Esophagus muscularis mucosa (tissue), 4 donors: ENCODE measurements around the gene FDPS. TPM values are rescaled to one million over a fixed set of nuclear protein-coding genes. Genes with fewer than 3 reads are reported as not detected.

Experiments used
- DNase-seq: peaks from one replicate; pipeline ENCODE4 v3.0.0-alpha.2; 2017; ENCODE audit errors: extremely low spot score
- H3K27ac ChIP-seq, 4 donors: fragments of 200-600 bp; sonication (generic); replicated peaks in 1 of 4; 1 replicate in 3 of 4; 2 replicates in 1 of 4; pipeline ENCODE4 v1.5.1; 2016 to 2019; ENCODE audit warnings: mild to moderate bottlenecking in 1 of 4
- H3K27me3 ChIP-seq, 4 donors: fragments of 200-600 bp; sonication (generic); one replicate each; pipeline versions ENCODE4 v1.5.1 to v1.6.0; 2016 to 2019
- H3K36me3 ChIP-seq, 4 donors: fragments of 200-600 bp; sonication (generic); one replicate each; pipeline ENCODE4 v1.5.1; 2016 to 2019
- H3K4me1 ChIP-seq, 4 donors: fragments of 200-600 bp; sonication (generic); one replicate each; pipeline ENCODE4 v1.5.1; 2016 to 2019
- H3K4me3 ChIP-seq, 4 donors: fragments of 200-600 bp; sonication (generic); 1 replicate in 2 of 4; 2 replicates in 2 of 4; pipeline ENCODE4 v1.5.1; 2016 to 2019; ENCODE audit warnings: mild to moderate bottlenecking in 4 of 4, moderate library complexity in 1 of 4
- H3K9me3 ChIP-seq, 4 donors: fragments of 200-600 bp; sonication (generic); 1 replicate in 3 of 4; 2 replicates in 1 of 4; pipeline ENCODE4 v1.5.1; 2016 to 2019
- EP300 ChIP-seq: sonication (generic); formaldehyde crosslinking; IDR thresholded peaks from one replicate; pipeline ENCODE4 v1.6.1; 2017; ENCODE audit warnings: antibody characterized with exemption
- POLR2A ChIP-seq: fragments of 450-650 bp; IDR thresholded peaks from one replicate; pipeline ENCODE4 v1.6.1; 2017; ENCODE audit warnings: antibody characterized with exemption, moderate library complexity, mild to moderate bottlenecking, low read depth
- POLR2AphosphoS5 ChIP-seq, 2 donors: sonication (generic); formaldehyde crosslinking; IDR thresholded peaks; one replicate each; pipeline ENCODE4 v1.6.1; 2017; ENCODE audit warnings: antibody characterized with exemption in 2 of 2
- WGBS: methylation state at CpG from one replicate; pipeline ENCODE4 v1.1.5; 2018; 5-methylcytosine and 5-hydroxymethylcytosine counted together
- intact Hi-C: fragments of 100-400 bp; cut with DNase I; formaldehyde crosslinking; loops from one replicate; pipeline ENCODE4 v1.15.1; 2023
- total RNA-seq, 4 donors: library from RNA; depleted of rRNA; stranded (reverse); fragments of >200 nt; gene quantifications; one replicate each; pipeline versions ENCODE4 v1.1.0 to v1.2.1, GENCODE V29; 2016
- TF ChIP-seq, protein P1 (sequence below), 3 experiments: fragments of 200-600 bp in 2 of 3; fragments of 450-650 bp in 1 of 3; sonication (generic) in 2 of 3; IDR thresholded peaks; one replicate each; pipeline ENCODE4 v1.5.1; 2017 to 2019; ENCODE audit warnings: antibody characterized with exemption in 3 of 3, mild to moderate bottlenecking in 2 of 3, moderate library complexity in 1 of 3

FDPS gene
- total RNA-seq, 4 donors from 2014 or later = 70.2 to 97.2 (median 82.0) TPM

DNA sequence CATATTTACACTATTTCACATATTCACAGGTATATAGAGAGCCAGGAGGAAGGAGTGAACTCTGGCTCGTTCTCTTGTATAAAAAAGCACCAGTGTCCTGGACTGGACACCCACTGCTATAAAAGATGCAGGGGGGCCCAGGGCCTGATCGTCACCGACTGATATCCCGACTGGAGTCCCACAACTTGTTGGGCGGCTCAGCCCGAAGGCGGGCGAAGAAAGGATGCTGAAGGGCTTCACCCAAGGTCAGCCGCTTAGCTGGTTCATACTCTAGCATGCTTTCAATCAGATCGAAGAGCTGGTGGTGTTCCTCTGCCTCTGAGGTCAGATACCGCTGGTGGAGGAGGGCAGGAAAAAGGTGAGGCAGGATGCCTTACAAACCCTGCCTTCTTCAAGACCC lies 45.6 kb upstream of the FDPS start:
- DNase-seq = no peak
- peaks cover 21 to 27% (median 24%) of the 10 kb centered on the region in 4 donors for H3K4me1 ChIP-seq
- no peaks in the 10 kb centered on the region for H3K27me3 ChIP-seq
- no peak overlapping the region for H3K4me3 ChIP-seq
- TF ChIP-seq POLR2A (no peak), EP300 (no peak), POLR2AphosphoS5 (IDR thresholded peaks at IDR 0.05) (no peak)
- TF ChIP-seq, protein P1, sequence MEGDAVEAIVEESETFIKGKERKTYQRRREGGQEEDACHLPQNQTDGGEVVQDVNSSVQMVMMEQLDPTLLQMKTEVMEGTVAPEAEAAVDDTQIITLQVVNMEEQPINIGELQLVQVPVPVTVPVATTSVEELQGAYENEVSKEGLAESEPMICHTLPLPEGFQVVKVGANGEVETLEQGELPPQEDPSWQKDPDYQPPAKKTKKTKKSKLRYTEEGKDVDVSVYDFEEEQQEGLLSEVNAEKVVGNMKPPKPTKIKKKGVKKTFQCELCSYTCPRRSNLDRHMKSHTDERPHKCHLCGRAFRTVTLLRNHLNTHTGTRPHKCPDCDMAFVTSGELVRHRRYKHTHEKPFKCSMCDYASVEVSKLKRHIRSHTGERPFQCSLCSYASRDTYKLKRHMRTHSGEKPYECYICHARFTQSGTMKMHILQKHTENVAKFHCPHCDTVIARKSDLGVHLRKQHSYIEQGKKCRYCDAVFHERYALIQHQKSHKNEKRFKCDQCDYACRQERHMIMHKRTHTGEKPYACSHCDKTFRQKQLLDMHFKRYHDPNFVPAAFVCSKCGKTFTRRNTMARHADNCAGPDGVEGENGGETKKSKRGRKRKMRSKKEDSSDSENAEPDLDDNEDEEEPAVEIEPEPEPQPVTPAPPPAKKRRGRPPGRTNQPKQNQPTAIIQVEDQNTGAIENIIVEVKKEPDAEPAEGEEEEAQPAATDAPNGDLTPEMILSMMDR (IDR thresholded peaks at IDR 0.05) = no peak
- intact Hi-C loops = no loop called here
- H3K36me3 ChIP-seq = peaks cover 49 to 78% (median 71%) of the 10 kb centered on the region in 4 donors
- 84% methylated on average over 11 of the region's 11 CpGs for WGBS
- H3K9me3 ChIP-seq = no peaks in the 10 kb centered on the region
- H3K27ac ChIP-seq = peak overlapping the region; percentile 81 to 89 (median 85)

DNA sequence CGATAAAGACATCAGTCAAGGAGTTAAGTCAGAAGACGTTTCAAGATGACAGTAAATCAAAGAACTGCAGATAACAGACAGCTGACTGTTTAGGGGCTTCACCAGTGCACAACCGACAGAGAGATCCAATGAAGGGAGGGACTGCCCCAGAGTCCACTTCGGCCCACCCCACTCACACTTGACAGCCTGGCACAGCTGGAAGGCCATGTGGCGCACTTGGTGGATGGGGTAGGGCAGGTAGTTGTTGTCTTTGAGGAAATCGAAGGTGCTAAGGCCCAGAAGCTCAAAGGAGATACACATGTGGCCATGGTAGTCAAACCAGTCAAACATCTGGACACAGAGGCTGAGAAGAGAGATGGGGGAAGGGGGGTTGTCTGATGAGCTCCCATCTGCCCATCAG lies 42.1 kb upstream of the FDPS start:
- 82% methylated on average over 6 of the region's 6 CpGs for WGBS
- no peak for DNase-seq
- intact Hi-C loops = no loop called here
- no peaks in the 10 kb centered on the region for H3K9me3 ChIP-seq
- no peaks in the 10 kb centered on the region for H3K27me3 ChIP-seq
- H3K4me1 ChIP-seq = peaks cover 16 to 29% (median 18%) of the 10 kb centered on the region in 4 donors
- no peak overlapping the region for H3K4me3 ChIP-seq
- TF ChIP-seq, protein P1 (IDR thresholded peaks at IDR 0.05) = no peak
- no peak for TF ChIP-seq EP300
- TF ChIP-seq POLR2AphosphoS5 (IDR thresholded peaks at IDR 0.05) = no peak
- no peak for TF ChIP-seq POLR2A
- no peak overlapping the region for H3K27ac ChIP-seq
- peaks cover 56 to 88% (median 84%) of the 10 kb centered on the region in 4 donors for H3K36me3 ChIP-seq

DNA sequence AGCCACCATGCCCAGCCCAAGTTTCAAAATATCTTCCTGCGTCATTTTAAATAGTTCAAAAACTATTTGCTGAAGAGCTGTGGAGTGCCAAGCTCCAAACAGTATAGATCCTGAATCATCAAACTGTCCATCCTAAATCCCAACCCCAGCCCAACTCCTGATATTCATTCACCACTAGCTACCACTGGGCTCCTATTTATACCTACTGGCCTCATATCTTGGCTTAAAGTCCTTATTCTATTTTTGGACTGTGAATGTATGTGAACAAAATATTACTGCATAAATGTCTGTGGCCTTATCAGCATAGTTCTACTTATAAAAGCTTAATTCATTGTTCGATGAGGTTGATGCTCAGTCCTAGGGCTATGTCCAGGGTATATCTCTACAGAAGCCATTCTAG lies 41.3 kb upstream of the FDPS start:
- Histone ChIP-seq H3K9me3 (no peaks in the 10 kb centered on the region), H3K4me1 (peaks cover 20 to 34% (median 25%) of the 10 kb centered on the region in 4 donors), H3K4me3 (no peak overlapping the region), H3K27ac (no peak overlapping the region), H3K36me3 (peaks cover 56 to 92% (median 84%) of the 10 kb centered on the region in 4 donors), H3K27me3 (no peaks in the 10 kb centered on the region)
- no peak for DNase-seq
- WGBS = 83% methylated on average over 2 of the region's 2 CpGs
- TF ChIP-seq POLR2A = no peak
- TF ChIP-seq EP300 = no peak
- intact Hi-C loops = no loop called here

DNA sequence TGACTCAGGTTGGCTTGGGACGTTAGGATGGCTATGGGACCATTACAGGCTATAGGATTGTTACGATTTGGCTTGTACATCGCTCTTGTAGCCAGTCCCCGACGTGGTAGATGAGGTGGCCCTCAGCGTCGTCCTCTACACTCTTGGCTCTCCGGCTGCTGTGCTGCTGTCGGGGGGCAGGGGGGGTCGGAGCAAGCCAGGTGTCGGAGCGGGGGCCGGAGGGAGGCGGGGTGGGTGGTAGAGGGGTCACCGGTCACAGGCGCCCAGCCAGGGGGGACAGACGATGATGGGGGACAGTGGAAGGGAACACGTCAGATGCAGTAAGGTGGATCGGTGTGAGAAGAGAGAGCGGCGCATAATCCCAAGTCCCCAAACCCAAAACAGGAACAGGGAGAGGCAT lies 40.0 kb upstream of the FDPS start:
- H3K36me3 ChIP-seq = peaks cover 54 to 84% (median 76%) of the 10 kb centered on the region in 4 donors
- intact Hi-C loops = no loop called here
- TF ChIP-seq POLR2A (no peak), EP300 (no peak), POLR2AphosphoS5 (IDR thresholded peaks at IDR 0.05) (no peak)
- TF ChIP-seq, protein P1 (IDR thresholded peaks at IDR 0.05) = no peak

DNA sequence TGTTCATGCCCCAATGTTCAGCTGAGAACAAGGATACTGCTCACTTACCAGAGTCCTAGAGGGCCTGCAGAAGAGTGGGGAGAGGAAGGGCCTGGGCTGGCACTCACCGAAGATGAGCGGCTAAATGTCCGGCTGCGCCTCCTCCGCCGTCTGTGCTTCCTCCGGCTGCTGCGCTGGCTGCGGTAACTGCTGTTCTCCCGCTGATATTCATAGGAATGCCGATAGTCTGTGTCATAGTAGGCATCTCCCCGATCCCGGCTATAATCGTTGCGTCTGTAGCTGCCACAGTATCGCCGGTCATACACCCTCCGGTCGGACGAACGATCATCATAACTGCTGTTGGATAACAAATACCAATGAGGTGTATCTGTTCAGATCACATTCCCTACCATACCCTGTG lies 39.3 kb upstream of the FDPS start:
- TF ChIP-seq POLR2AphosphoS5 (IDR thresholded peaks at IDR 0.05) = no peak
- TF ChIP-seq, protein P1 (IDR thresholded peaks at IDR 0.05) = no peak
- no peak for TF ChIP-seq EP300
- no peak for TF ChIP-seq POLR2A
- intact Hi-C loops = no loop called here
- Histone ChIP-seq H3K36me3 (peaks cover 47 to 76% (median 68%) of the 10 kb centered on the region in 4 donors), H3K4me1 (peaks cover 23 to 36% (median 26%) of the 10 kb centered on the region in 4 donors), H3K4me3 (no peak overlapping the region), H3K27ac (no peak overlapping the region), H3K27me3 (no peaks in the 10 kb centered on the region), H3K9me3 (no peaks in the 10 kb centered on the region)
- no peak for DNase-seq
- 93% methylated on average over 19 of the region's 21 CpGs for WGBS

More for the DNA sequence above, 40.0 kb upstream of the FDPS start:
- no peaks in the 10 kb centered on the region for H3K27me3 ChIP-seq
- no peak overlapping the region for H3K4me3 ChIP-seq
- H3K4me1 ChIP-seq = peaks cover 20 to 32% (median 23%) of the 10 kb centered on the region in 4 donors
- 80% methylated on average over 20 of the region's 21 CpGs for WGBS
- no peak for DNase-seq
- H3K27ac ChIP-seq = no peak overlapping the region
- H3K9me3 ChIP-seq = no peaks in the 10 kb centered on the region
